Activated CD8-positive, alpha-beta memory T cell treated with anti-CD3 and anti-CD28 coated beads for 36 hours (primary cell): Measurements from ENCODE around the gene MZB1. TPM values are rescaled to one million over a fixed set of nuclear protein-coding genes. Genes with fewer than 3 reads are reported as not detected.
"Not testable (repeated sequence)": the region's sequence is repeated elsewhere in the genome, so short reads cannot be mapped to it uniquely, and the experiment has no call there.

ENCODE experiments used
- CTCF ChIA-PET: fragments of 350-600 bp; sonication (Branson Sonifier 250); formaldehyde crosslinking; loops from one replicate; lab custom pipeline; 2021; ENCODE audit warnings: antibody characterized with exemption; lab: Charles Lee
- POLR2A ChIA-PET: fragments of 350-600 bp; sonication (Branson Sonifier 250); formaldehyde crosslinking; loops from one replicate; lab custom pipeline; 2021; ENCODE audit warnings: antibody characterized with exemption; lab: Charles Lee
- total RNA-seq, 2 experiments: library from RNA; stranded (reverse); gene quantifications; one replicate each; pipeline ENCODE4 v1.2.3, GENCODE V29; 2021

The MZB1 gene
- total RNA-seq, 2 experiments from 2014 or later: 16.0 to 20.2 TPM

GRCh38 chr5:139386956-139387355, 2.8 kb downstream of the MZB1 start:
- CTCF ChIA-PET: interaction anchor here (0.8 to 1.3 kb wide), 2 partner anchors 45 to 46 kb away, joined by 3 read pairs; partner anchors contain the start of gene PAIP2
- POLR2A ChIA-PET: not testable (repeated sequence)

- POLR2A ChIA-PET: no interaction called here
- CTCF ChIA-PET: interaction anchor here (1.3 kb wide), 1 partner anchor 45 kb away, joined by 3 read pairs; no protein-coding TSS in a partner anchor
Observed at GRCh38 chr5:139386050-139386438, 3.7 kb downstream of the MZB1 start.

GRCh38 chr5:139385061-139386049, 4.4 kb downstream of the MZB1 start:
- POLR2A ChIA-PET: no interaction called here
- CTCF ChIA-PET: no interaction called here

GRCh38 chr5:139384591-139385051, 5.1 kb downstream of the MZB1 start:
- CTCF ChIA-PET: no interaction called here
- POLR2A ChIA-PET: no interaction called here

GRCh38 chr5:139383993-139384590, 5.6 kb downstream of the MZB1 start:
- CTCF ChIA-PET: no interaction called here
- POLR2A ChIA-PET: no interaction called here

- ChIA-PET POLR2A (no interaction called here), CTCF (no interaction called here)
Observed at GRCh38 chr5:139383275-139383992, 6.3 kb downstream of the MZB1 start, which contains the start of gene SLC23A1. SLC23A1 (minus strand) TSS chr5:139383297; CDS start chr5:139383253, 44 bp downstream.

GRCh38 chr5:139382807-139383206, 6.9 kb downstream of the MZB1 start:
- CTCF ChIA-PET: no interaction called here
- POLR2A ChIA-PET: no interaction called here

- ChIA-PET POLR2A (no interaction called here), CTCF (interaction anchor here (0.6 kb wide), 1 partner anchor 30 kb away, joined by 3 read pairs; no protein-coding TSS in a partner anchor)
Observed at GRCh38 chr5:139381837-139382761, 7.6 kb downstream of the MZB1 start.

- POLR2A ChIA-PET: no interaction called here
- CTCF ChIA-PET: interaction anchor here (0.6 to 1.4 kb wide), 2 partner anchors 12 to 22 kb away, joined by 3 to 4 read pairs; no protein-coding TSS in a partner anchor
Observed at GRCh38 chr5:139379626-139380449, 9.9 kb downstream of the MZB1 start.

GRCh38 chr5:139378941-139379361, 10.8 kb downstream of the MZB1 start:
- CTCF ChIA-PET: interaction anchor here (0.9 to 1.4 kb wide), 2 partner anchors 13 to 38 kb away, joined by 3 to 4 read pairs; partner anchors contain the start of gene PAIP2
- POLR2A ChIA-PET: no interaction called here

GRCh38 chr5:139378101-139378825, 11.4 kb downstream of the MZB1 start:
- ChIA-PET CTCF (interaction anchor here (0.9 kb wide), 1 partner anchor 37 kb away, joined by 3 read pairs; the partner anchor contains the start of gene PAIP2), POLR2A (no interaction called here)

- ChIA-PET POLR2A (no interaction called here), CTCF (interaction anchor here (1.3 kb wide), 1 partner anchor 26 kb away, joined by 4 read pairs; no protein-coding TSS in a partner anchor)
Observed at GRCh38 chr5:139377226-139377625, 12.5 kb downstream of the MZB1 start.

- ChIA-PET CTCF (interaction anchor here (1.3 kb wide), 1 partner anchor 26 kb away, joined by 4 read pairs; no protein-coding TSS in a partner anchor), POLR2A (no interaction called here)
Observed at GRCh38 chr5:139376364-139376763, 13.3 kb downstream of the MZB1 start.

- CTCF ChIA-PET: interaction anchor here (0.7 kb wide), 1 partner anchor 549 kb away, joined by 3 read pairs; no protein-coding TSS in a partner anchor
- POLR2A ChIA-PET: interaction anchor here (0.9 kb wide), 1 partner anchor 33 kb away, joined by 4 read pairs; the partner anchor contains the start of gene PAIP2
Observed at GRCh38 chr5:139374909-139375308, 14.8 kb downstream of the MZB1 start.

GRCh38 chr5:139371482-139372435, 18.0 kb downstream of the MZB1 start:
- POLR2A ChIA-PET: interaction anchor here (1.1 to 2.1 kb wide), 2 partner anchors 30 to 78 kb away, joined by 3 to 6 read pairs; partner anchors contain the start of genes MATR3 and PAIP2
- CTCF ChIA-PET: interaction anchor here (1.2 kb wide), 1 partner anchor 22 kb away, joined by 3 read pairs; no protein-coding TSS in a partner anchor
